Suprapubic skin (tissue), 4 donors: ENCODE measurements around the gene PRICKLE2.

Source experiments
- EP300 ChIP-seq: sonication (generic); formaldehyde crosslinking; IDR thresholded peaks from one replicate; pipeline ENCODE4 v1.6.1; 2017; ENCODE audit warnings: antibody characterized with exemption
- POLR2A ChIP-seq, 2 donors: fragments of 450-650 bp; IDR thresholded peaks; one replicate each; pipeline ENCODE4 v1.6.1; 2017; ENCODE audit warnings: antibody characterized with exemption in 2 of 2, mild to moderate bottlenecking in 2 of 2, moderate library complexity in 2 of 2
- POLR2AphosphoS5 ChIP-seq, 3 donors: sonication (generic); formaldehyde crosslinking; IDR thresholded peaks; one replicate each; pipeline ENCODE4 v1.6.1; 2017; ENCODE audit warnings: antibody characterized with exemption in 3 of 3
- TF ChIP-seq, protein P1 (sequence below), 2 donors: fragments of 200-600 bp in 1 of 2; fragments of 450-650 bp in 1 of 2; sonication (generic) in 1 of 2; IDR thresholded peaks; one replicate each; pipeline ENCODE4 v1.5.1; 2016 to 2019; ENCODE audit warnings: antibody characterized with exemption in 2 of 2, mild to moderate bottlenecking in 1 of 2, moderate library complexity in 1 of 2

- TF ChIP-seq, protein P1, sequence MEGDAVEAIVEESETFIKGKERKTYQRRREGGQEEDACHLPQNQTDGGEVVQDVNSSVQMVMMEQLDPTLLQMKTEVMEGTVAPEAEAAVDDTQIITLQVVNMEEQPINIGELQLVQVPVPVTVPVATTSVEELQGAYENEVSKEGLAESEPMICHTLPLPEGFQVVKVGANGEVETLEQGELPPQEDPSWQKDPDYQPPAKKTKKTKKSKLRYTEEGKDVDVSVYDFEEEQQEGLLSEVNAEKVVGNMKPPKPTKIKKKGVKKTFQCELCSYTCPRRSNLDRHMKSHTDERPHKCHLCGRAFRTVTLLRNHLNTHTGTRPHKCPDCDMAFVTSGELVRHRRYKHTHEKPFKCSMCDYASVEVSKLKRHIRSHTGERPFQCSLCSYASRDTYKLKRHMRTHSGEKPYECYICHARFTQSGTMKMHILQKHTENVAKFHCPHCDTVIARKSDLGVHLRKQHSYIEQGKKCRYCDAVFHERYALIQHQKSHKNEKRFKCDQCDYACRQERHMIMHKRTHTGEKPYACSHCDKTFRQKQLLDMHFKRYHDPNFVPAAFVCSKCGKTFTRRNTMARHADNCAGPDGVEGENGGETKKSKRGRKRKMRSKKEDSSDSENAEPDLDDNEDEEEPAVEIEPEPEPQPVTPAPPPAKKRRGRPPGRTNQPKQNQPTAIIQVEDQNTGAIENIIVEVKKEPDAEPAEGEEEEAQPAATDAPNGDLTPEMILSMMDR (IDR thresholded peaks at IDR 0.05) = no peak
- TF ChIP-seq POLR2AphosphoS5 (IDR thresholded peaks at IDR 0.05) = no peak
- no peak for TF ChIP-seq POLR2A (IDR thresholded peaks at IDR 0.05)
- no peak for TF ChIP-seq EP300
Observed at GRCh38 chr3:64270866-64271260, 45.6 kb upstream of the PRICKLE2 start.
